Activated CD4-positive, alpha-beta T cell treated with anti-CD3 and anti-CD28 coated beads, Interleukin-2, amount 50 U/mL, for 24 hours (primary cell): Measurements from ENCODE around the gene HUS1.
"Not testable (repeated sequence)": the region's sequence is repeated elsewhere in the genome, so short reads cannot be mapped to it uniquely, and the experiment has no call there.

Experiments used
- DNase-seq, 2 donors: peaks; one replicate each; pipeline ENCODE4 v3.0.0-alpha.2; 2020; ENCODE audit warnings: low read depth in 1 of 2, low spot score in 1 of 2

The HUS1 gene

DNA sequence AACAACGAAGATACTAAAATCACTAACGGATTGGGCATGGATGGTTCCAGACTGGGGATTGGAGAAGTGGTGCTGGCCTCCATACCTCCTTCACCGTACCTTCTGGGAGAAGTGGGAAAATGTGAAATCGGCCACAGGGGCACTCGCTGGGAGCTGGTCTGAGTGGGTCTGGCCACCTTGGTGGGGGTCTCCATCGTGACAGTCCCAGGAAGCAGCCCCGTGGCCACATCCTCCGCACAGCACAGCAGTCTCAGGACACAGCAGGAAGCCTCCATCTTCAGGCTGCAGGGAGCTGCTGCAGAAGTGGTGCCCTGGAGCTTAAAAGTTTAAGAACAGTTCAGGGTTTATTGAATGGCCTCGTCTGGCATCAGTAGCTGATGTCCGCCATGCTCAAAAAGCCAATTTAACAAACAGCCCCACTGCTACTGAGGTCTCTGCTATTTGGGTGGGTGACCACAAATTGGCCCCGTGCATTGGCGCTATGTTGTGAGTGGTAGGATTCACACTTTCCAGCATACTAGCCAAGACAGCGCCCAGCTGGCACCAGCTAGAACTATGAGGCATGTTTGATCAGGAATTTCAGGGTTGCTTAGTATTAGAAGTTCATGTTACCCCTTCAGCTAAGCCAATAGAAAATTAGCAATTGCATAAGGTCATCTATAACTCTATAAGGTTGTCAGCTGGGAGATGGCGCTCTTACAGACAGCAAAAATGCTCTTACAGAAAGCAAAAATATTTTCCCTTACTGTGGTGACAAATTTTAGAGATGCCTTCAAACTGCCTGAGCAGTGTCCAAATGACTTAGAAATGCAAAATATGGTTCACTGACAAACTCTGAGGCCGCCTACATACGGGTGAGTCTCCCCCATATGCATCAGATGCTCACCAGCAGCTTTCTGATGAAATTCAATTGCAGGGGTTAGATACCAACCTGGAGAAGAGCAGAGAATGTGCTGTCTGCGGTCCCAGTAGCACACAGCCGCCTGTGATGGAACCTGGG lies 48.1 kb downstream of the HUS1 start:
- no peak for DNase-seq

DNA sequence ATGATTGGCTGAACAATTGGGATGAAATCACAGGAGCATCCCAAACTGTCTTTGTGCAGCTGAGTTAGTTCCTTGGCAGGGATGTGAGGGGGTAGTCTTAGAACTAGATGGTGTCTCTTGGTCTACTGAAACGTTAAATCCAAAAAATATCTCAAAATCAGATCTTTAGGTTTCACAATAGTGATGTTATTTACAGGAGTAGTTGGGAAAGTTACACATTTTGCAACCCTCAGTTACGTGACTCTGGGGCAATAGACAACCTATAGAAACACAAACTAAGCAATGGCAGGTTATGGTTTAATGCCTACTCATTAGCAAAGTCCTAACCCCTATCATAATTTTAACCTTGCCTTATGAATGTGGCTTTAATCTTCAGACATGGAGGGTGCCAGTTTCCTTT lies 55.1 kb downstream of the HUS1 start:
- DNase-seq = no peak

DNA sequence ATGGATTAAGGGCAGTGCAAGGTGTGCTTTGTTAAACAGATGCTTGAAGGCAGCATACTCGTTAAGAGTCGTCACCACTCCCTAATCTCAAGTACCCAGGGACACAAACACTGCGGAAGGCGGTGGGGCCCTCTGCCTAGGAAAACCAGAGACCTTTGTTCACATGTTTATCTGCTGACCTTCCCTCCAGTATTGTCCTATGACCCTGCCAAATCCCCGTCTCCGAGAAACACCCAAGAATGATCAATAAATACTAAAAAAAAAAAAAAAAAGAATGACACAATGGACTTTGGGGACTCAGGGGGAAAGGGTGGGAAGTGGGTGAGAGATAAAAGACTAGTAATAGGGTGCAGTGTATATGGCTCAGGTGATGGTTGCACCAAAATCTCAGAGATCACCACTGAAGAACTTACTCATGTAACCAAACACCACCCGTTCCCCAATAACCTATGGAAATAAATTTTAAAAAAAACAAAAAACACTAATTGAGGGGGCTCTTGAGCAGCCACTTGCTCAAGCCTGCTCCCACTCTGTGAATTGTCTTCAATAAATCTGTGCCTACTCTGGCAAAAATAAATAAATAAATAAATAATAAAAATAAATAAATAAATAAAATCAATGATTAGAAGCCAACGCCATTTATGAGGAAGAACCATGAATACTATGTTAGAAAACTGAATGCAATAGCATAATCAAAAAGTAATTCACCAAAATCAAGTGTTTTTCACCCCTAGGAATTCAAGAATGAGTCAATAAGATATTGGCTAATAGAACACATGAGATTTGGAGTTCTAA lies 56.1 kb downstream of the HUS1 start:
- not testable (repeated sequence) for DNase-seq

DNA sequence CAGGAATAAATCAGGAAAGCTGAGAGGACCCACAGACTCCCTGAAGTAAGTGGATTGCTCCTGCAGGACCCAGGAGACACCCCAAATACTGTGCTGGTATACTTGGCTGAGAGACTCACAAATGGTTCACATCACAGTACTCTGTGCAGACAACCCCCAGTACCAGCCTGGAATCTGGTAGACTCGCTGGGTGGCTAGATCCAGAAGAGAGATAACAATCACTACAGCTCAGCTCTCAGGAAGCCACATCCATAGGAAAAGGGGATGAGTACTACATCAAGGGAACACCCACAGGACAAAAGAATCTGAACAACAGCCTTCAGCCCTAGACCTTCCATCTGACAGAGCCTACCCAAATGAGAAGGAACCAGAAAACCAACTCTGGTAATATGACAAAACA lies 62.9 kb downstream of the HUS1 start:
- not testable (repeated sequence) for DNase-seq

DNA sequence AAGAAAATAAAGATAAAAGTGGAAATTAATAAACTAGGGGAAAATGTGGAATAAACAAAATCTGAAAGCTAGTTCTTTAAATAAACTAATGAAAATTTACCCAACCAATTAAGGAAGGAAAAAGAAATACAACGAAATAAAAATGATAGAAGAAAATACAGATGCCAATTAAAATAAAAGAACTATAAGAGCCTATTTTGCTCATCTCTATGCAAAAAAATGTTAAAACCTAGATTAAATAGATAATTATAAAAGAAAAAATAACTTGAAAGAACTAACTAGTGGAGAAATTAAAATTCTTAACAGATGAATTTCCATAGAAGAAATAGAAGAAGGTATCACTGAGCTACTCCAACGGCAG lies 63.8 kb downstream of the HUS1 start:
- DNase-seq = no peak

DNA sequence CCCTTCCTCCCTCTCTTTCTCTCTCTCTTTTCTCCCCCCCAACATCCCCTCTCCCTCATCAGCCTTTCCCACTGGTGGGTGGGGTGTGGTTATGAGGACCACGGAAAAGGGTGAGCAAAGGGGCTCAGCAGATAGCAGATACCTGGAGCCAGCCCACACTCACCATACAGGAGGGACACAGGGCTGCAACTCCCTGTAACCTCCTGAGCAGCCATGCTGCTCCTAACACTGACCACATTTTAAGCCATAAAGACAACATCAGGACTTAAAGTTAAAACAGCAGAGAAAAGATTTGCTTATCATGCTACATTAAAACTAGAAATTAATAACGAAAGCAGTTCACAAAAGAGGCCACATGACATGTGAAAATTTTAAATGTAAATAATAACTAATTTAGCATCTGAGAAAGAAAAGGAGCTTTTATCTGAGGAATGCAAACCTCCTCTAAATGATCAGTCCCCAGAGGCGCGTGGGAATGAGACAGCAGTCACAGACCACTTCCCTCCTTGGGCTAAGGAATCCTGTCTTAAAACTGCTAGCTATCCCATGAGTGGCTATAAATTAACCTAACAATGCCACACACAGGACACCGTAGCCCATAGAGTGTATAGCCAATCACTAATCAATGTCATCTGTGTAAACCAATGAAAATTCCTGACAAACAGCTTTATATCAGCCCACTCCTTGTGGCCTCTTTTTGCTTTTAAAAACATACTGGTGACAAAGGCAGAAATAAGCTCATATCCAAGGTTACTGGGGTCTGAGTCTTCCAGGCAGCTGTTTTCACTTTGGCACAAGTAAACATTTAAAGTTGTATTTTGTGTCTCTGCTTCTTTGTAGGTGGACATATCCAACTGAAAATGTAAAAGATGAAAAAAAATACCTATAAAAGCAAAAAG lies 64.4 kb downstream of the HUS1 start:
- DNase-seq = no peak
